AG09319 (cell line): ENCODE results near the gene RPS29.

Source experiments
- DNase-seq: peaks from one replicate; pipeline ENCODE4 v3.0.0-alpha.2; 2010; ENCODE audit warnings: low read depth; ENCODE audit errors: extremely low read depth
- CTCF ChIP-seq: IDR thresholded peaks from 2 replicates; pipeline ENCODE4 v1.5.1; 2011; ENCODE audit warnings: low read depth, mild to moderate bottlenecking, inconsistent platforms, low read length, moderate library complexity

Gene RPS29

GRCh38 chr14:49612671-49613070 lies 26.5 kb upstream of the RPS29 start:
- no peak for TF ChIP-seq CTCF

GRCh38 chr14:49612251-49612650 lies 26.1 kb upstream of the RPS29 start:
- no peak for DNase-seq
- TF ChIP-seq CTCF: no peak

More at GRCh38 chr14:49612671-49613070, 26.5 kb upstream of the RPS29 start:
- DNase-seq: no peak

DNA sequence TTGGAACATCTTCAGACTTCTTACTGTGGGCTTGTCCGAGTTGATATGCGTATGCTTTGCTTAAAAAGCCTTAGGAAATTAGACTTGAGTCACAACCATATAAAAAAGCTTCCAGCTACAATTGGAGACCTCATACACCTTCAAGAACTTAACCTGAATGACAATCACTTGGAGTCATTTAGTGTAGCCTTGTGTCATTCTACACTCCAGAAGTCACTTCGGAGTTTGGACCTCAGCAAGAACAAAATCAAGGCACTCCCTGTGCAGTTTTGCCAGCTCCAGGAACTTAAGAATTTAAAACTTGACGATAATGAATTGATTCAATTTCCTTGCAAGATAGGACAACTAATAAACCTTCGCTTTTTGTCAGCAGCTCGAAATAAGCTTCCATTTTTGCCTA lies 21.4 kb upstream of the RPS29 start:
- no peak for DNase-seq
- TF ChIP-seq CTCF: no peak

DNA sequence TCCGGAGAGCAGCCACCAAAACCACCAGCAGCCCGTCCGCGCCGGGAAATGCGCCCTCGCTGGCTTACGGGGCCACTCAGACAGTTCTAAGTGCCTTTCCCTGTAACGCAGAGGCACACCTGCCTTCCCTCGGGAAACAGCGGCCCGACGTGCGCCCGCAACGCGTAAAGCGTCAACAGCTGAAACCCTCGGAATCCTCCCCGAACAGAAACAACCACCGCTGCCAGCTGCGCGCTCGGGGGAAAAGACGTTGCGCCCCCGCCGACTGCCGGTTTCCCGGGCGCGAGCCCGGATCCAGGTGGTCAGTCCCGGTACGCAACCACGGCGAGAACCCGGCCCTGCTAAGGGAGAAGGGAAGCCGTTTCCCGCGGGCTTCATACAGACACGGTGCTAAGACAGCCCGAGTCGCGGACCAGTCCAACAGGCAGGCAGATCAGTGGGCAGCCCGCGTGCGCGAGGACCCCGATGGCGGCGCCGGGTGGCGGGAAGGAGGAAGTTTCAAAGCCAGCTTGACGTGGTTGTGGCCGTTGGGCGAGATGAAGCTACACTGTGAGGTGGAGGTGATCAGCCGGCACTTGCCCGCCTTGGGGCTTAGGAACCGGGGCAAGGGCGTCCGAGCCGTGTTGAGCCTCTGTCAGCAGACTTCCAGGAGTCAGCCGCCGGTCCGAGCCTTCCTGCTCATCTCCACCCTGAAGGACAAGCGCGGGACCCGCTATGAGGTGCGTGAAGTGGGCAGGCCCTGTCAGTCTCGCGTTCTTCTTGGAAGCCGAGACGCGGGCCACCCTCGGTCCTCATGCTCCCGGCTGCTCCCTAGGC lies 12.5 kb upstream of the RPS29 start, which contains the start of gene LRR1:
TSS of gene LRR1 (plus strand) at position 456 of the 816 bp plus-strand sequence. CDS start at position 537, 81 bp downstream.
- TF ChIP-seq CTCF: no peak
- no peak for DNase-seq

- DNase-seq: no peak
- no peak for TF ChIP-seq CTCF
Observed at GRCh38 chr14:49598189-49598484, 12.0 kb upstream of the RPS29 start.

GRCh38 chr14:49594347-49595091 lies 8.3 kb upstream of the RPS29 start:
- no peak for DNase-seq
- TF ChIP-seq CTCF: no peak

- DNase-seq: no peak
- TF ChIP-seq CTCF: no peak
Observed at GRCh38 chr14:49593016-49593415, 6.8 kb upstream of the RPS29 start.
